ENCODE data around the gene NR2E1.

The NR2E1 gene

DNA sequence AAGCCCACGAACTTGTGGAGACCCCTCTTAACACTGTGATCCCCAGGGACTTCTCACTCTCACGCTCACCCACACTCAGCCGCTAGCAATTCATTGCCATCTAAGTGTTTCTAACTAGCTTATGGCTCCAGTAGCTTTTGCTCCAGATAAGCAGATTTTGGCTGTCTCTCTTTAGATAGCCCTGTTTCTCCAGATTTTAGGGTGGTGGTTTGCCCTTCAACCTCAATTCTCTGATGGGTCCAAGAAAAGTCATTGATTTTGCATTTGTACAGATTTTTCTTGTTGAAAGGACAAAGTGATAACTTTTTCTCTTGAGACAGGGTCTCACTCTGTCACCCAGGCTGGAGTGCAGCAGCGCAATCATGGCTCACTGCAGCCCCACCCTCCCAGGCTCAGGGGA, 41.2 kb downstream of the NR2E1 start:
- Histone ChIP-seq H3K9me3 (ENCODE audit: control insufficient read depth in 5 of 5, low read length in 5 of 5) (no peaks in the 10 kb centered on the region), H3K27ac (ENCODE audit: low read depth, low read length) (no peak overlapping the region), H3K4me1 (ENCODE audit: control insufficient read depth in 5 of 5, insufficient read depth in 5 of 5, low read length in 5 of 5) (peaks cover 0 to 17% (median 3%) of the 10 kb centered on the region in 5 donors), H3K36me3 (ENCODE audit: control insufficient read depth in 5 of 5, insufficient read depth in 5 of 5, low read length in 5 of 5) (peaks cover 13 to 31% (median 18%) of the 10 kb centered on the region in 5 donors), H3K9ac (ENCODE audit: low read length in 5 of 5) (no peak overlapping the region), H3K4me3 (ENCODE audit: low read depth in 1 of 5, low read length in 5 of 5) (no peak overlapping the region), H3K27me3 (ENCODE audit: control insufficient read depth in 5 of 5, insufficient read depth in 4 of 5, low read length in 5 of 5) (no peaks in the 10 kb centered on the region)

DNA sequence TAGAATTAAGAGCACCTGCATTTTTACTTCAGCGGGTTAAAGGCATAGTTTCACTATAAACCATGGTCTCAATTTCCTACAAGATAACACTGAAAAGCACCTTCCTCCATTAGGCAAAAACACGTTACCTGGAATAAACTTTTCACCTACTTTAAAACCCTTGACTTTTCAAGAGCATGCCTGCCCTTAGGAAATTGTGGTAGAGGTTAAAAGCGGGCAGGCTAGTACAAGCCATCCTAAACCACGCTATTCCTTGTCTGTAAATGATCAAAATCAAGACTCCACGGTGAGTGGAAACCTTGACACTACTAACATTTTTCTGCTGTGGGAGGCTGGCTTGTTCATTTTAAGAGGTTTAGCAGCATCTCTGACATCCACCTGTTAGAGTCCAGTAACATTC, 43.9 kb downstream of the NR2E1 start:
- peaks cover 13 to 39% (median 29%) of the 10 kb centered on the region in 5 donors for H3K36me3 ChIP-seq (ENCODE audit: control insufficient read depth in 5 of 5, insufficient read depth in 5 of 5, low read length in 5 of 5)
- no peak overlapping the region for H3K27ac ChIP-seq (ENCODE audit: low read depth, low read length)

DNA sequence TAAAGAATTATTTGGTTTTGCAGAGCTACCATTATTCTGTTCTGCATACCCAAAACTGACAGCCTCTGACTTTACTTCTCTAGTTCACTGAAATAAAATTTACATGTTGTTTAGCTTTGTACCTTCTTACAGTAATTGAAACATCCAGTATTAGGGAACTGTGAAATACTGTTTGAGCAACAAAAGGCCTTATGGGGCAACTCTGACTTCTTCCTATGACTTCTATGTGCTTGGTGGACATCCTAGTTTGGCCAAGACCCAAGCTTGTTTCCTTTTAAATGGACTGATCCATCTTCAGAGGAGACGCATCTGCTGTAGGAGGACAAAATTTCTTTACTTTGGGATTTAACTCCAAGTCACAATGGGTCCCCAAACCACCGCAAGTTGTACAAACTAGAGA, 44.7 kb downstream of the NR2E1 start:
- Histone ChIP-seq H3K36me3 (ENCODE audit: control insufficient read depth in 5 of 5, insufficient read depth in 5 of 5, low read length in 5 of 5) (peaks cover 15 to 45% (median 30%) of the 10 kb centered on the region in 5 donors), H3K27me3 (ENCODE audit: control insufficient read depth in 5 of 5, insufficient read depth in 4 of 5, low read length in 5 of 5) (no peaks in the 10 kb centered on the region), H3K9me3 (ENCODE audit: control insufficient read depth in 5 of 5, low read length in 5 of 5) (no peaks in the 10 kb centered on the region), H3K4me1 (ENCODE audit: control insufficient read depth in 5 of 5, insufficient read depth in 5 of 5, low read length in 5 of 5) (peaks cover 0 to 10% (median 0%) of the 10 kb centered on the region in 5 donors), H3K27ac (ENCODE audit: low read depth, low read length) (no peak overlapping the region), H3K4me3 (ENCODE audit: low read depth in 1 of 5, low read length in 5 of 5) (no peak overlapping the region), H3K9ac (ENCODE audit: low read length in 5 of 5) (no peak overlapping the region)

More for the DNA sequence above, 43.9 kb downstream of the NR2E1 start:
- H3K4me3 ChIP-seq (ENCODE audit: low read depth in 1 of 5, low read length in 5 of 5) = no peak overlapping the region
- peaks cover 0 to 10% (median 0%) of the 10 kb centered on the region in 5 donors for H3K4me1 ChIP-seq (ENCODE audit: control insufficient read depth in 5 of 5, insufficient read depth in 5 of 5, low read length in 5 of 5)
- H3K27me3 ChIP-seq (ENCODE audit: control insufficient read depth in 5 of 5, insufficient read depth in 4 of 5, low read length in 5 of 5) = no peaks in the 10 kb centered on the region
- H3K9ac ChIP-seq (ENCODE audit: low read length in 5 of 5) = no peak overlapping the region
- no peaks in the 10 kb centered on the region for H3K9me3 ChIP-seq (ENCODE audit: control insufficient read depth in 5 of 5, low read length in 5 of 5)

DNA sequence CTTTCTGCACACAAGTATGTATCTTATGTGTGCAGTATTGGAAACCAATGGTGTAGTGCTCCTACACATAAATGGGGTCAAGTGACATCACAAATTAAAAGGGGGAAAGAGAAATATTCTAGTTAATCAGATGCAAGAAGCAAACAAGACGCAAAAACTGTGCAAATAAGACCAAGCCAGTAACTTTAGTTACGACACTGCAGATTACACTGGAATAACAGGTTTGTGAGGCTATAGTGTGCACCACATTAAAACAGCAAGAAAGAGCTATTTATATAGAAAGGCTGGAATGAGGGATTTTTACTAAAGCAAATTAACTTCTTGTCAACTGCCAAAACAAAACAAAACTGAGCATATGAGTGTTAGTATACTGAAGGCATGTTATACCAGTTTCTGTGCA, 45.8 kb downstream of the NR2E1 start:
- H3K9me3 ChIP-seq (ENCODE audit: control insufficient read depth in 5 of 5, low read length in 5 of 5) = no peaks in the 10 kb centered on the region
- no peak overlapping the region for H3K9ac ChIP-seq (ENCODE audit: low read length in 5 of 5)
- no peak overlapping the region for H3K27ac ChIP-seq (ENCODE audit: low read depth, low read length)

DNA sequence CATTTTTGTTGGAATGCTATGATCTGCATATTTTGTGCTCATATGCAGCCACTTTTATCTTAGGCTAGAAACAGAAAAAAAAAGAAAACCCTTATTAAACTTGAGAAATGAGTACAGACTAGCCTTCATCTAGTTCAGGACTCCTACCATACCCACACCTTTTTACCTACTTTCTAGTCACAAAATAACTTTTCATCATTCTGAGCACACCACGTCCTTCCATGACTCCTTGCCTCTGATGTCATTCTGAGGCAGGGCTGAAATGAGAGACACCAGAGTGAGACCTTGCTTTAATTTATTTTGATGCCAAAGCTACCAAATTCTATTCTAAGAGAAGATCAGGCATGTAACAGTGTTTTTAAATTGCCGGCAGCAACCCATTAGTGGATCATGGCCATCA, 56.2 kb downstream of the NR2E1 start:
- Histone ChIP-seq H3K36me3 (ENCODE audit: control insufficient read depth in 5 of 5, insufficient read depth in 5 of 5, low read length in 5 of 5) (peaks cover 13 to 32% (median 22%) of the 10 kb centered on the region in 5 donors), H3K4me1 (ENCODE audit: control insufficient read depth in 5 of 5, insufficient read depth in 5 of 5, low read length in 5 of 5) (peaks cover 0 to 3% (median 0%) of the 10 kb centered on the region in 5 donors), H3K4me3 (ENCODE audit: low read depth in 1 of 5, low read length in 5 of 5) (no peak overlapping the region), H3K9ac (ENCODE audit: low read length in 5 of 5) (no peak overlapping the region), H3K27me3 (ENCODE audit: control insufficient read depth in 5 of 5, insufficient read depth in 4 of 5, low read length in 5 of 5) (no peaks in the 10 kb centered on the region), H3K9me3 (ENCODE audit: control insufficient read depth in 5 of 5, low read length in 5 of 5) (no peaks in the 10 kb centered on the region), H3K27ac (ENCODE audit: low read depth, low read length) (no peak overlapping the region)

More for the DNA sequence above, 45.8 kb downstream of the NR2E1 start:
- Histone ChIP-seq H3K27me3 (ENCODE audit: control insufficient read depth in 5 of 5, insufficient read depth in 4 of 5, low read length in 5 of 5) (no peaks in the 10 kb centered on the region), H3K4me3 (ENCODE audit: low read depth in 1 of 5, low read length in 5 of 5) (no peak overlapping the region), H3K4me1 (ENCODE audit: control insufficient read depth in 5 of 5, insufficient read depth in 5 of 5, low read length in 5 of 5) (peaks cover 0 to 9% (median 0%) of the 10 kb centered on the region in 5 donors), H3K36me3 (ENCODE audit: control insufficient read depth in 5 of 5, insufficient read depth in 5 of 5, low read length in 5 of 5) (peaks cover 15 to 46% (median 30%) of the 10 kb centered on the region in 5 donors)

DNA sequence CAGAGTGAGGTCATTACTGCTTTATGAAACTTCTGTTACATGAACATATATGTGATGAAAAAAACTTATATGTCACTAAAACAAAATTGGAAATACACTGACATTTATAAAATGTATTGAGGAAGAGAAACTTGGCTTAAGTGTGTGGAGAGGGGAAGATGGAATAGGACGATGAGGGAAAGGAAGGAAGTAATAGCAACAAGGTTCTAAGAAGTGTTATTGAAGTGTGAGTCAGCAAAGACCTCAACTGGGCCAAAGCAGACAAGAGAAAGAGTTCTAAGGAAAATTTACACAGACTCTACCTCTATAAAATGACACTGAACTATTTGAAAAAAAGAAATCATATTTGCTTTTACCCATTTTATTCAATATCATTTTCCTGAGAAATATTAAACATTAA, 56.7 kb downstream of the NR2E1 start:
- H3K9me3 ChIP-seq (ENCODE audit: control insufficient read depth in 5 of 5, low read length in 5 of 5) = no peaks in the 10 kb centered on the region
- H3K36me3 ChIP-seq (ENCODE audit: control insufficient read depth in 5 of 5, insufficient read depth in 5 of 5, low read length in 5 of 5) = peaks cover 13 to 32% (median 22%) of the 10 kb centered on the region in 5 donors
- no peak overlapping the region for H3K27ac ChIP-seq (ENCODE audit: low read depth, low read length)
- no peak overlapping the region for H3K9ac ChIP-seq (ENCODE audit: low read length in 5 of 5)
- no peaks in the 10 kb centered on the region for H3K27me3 ChIP-seq (ENCODE audit: control insufficient read depth in 5 of 5, insufficient read depth in 4 of 5, low read length in 5 of 5)
- H3K4me1 ChIP-seq (ENCODE audit: control insufficient read depth in 5 of 5, insufficient read depth in 5 of 5, low read length in 5 of 5) = peaks cover 0 to 3% (median 0%) of the 10 kb centered on the region in 5 donors
- H3K4me3 ChIP-seq (ENCODE audit: low read depth in 1 of 5, low read length in 5 of 5) = no peak overlapping the region

DNA sequence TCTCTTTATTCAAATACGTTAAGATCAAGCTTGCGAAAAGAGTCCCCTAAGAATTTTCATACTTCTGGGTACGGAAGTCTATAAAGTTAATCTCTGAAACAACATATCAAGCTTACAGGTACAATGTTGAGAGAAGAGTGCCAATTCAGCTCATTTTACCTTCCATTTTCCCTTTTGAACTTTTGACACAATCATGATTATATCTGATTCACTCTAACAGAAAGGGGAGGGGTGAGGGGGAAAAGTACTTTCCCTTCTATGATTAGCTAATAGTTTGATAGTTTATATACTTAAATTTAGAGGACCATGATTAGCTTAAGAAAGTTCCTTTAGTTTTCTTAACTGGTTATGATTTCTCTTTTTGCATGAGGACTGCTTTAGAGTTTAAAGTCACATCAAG, 61.5 kb downstream of the NR2E1 start:
- Histone ChIP-seq H3K27me3 (ENCODE audit: control insufficient read depth in 5 of 5, insufficient read depth in 4 of 5, low read length in 5 of 5) (no peaks in the 10 kb centered on the region), H3K9ac (ENCODE audit: low read length in 5 of 5) (no peak overlapping the region), H3K4me3 (ENCODE audit: low read depth in 1 of 5, low read length in 5 of 5) (no peak overlapping the region), H3K27ac (ENCODE audit: low read depth, low read length) (no peak overlapping the region), H3K9me3 (ENCODE audit: control insufficient read depth in 5 of 5, low read length in 5 of 5) (no peaks in the 10 kb centered on the region), H3K36me3 (ENCODE audit: control insufficient read depth in 5 of 5, insufficient read depth in 5 of 5, low read length in 5 of 5) (peaks cover 2 to 6% (median 4%) of the 10 kb centered on the region in 5 donors), H3K4me1 (ENCODE audit: control insufficient read depth in 5 of 5, insufficient read depth in 5 of 5, low read length in 5 of 5) (no peaks in the 10 kb centered on the region)

DNA sequence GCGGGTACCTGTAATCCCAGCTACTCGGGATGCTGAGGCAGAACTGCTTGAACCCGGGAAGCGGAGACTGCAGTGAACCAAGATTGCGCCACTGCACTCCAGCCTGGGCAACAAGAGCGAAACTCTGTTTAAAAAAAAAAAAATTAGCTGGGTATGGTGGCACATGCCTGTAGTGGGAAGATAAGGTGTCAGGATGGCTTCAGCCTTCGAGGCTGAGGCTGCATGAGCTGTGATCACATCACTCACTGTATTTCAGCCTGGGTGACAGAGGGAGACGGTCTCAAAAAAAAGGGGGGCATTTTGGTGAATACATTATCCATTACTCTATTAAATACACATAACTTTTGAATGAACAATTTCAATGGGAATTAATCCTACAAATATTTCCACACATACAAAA, 62.6 kb downstream of the NR2E1 start:
- no peak overlapping the region for H3K27ac ChIP-seq (ENCODE audit: low read depth, low read length)
- no peaks in the 10 kb centered on the region for H3K4me1 ChIP-seq (ENCODE audit: control insufficient read depth in 5 of 5, insufficient read depth in 5 of 5, low read length in 5 of 5)
- no peaks in the 10 kb centered on the region for H3K9me3 ChIP-seq (ENCODE audit: control insufficient read depth in 5 of 5, low read length in 5 of 5)
- no peaks in the 10 kb centered on the region for H3K27me3 ChIP-seq (ENCODE audit: control insufficient read depth in 5 of 5, insufficient read depth in 4 of 5, low read length in 5 of 5)
- peaks cover 2 to 5% (median 3%) of the 10 kb centered on the region in 5 donors for H3K36me3 ChIP-seq (ENCODE audit: control insufficient read depth in 5 of 5, insufficient read depth in 5 of 5, low read length in 5 of 5)
- no peak overlapping the region for H3K9ac ChIP-seq (ENCODE audit: low read length in 5 of 5)
- H3K4me3 ChIP-seq (ENCODE audit: low read depth in 1 of 5, low read length in 5 of 5) = no peak overlapping the region

DNA sequence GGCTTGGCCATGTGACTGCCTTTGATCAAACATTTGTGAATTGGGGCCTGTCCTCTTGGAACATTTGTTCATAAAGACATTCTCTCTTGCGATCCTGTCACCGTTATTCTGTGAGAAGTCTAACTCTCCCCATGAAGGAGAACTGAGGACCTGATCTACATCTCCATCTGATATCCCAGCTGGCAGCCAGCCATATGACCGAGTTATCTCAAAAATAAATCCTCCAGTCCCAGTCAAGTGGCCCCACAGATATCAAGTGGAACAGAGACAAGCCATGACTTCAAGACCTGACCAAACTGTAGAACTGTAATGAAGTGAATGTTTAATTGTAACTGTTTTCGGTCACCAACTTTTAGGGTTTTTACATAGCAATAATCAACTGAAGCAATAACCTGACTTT, 69.3 kb downstream of the NR2E1 start:
- Histone ChIP-seq H3K4me3 (ENCODE audit: low read depth in 1 of 5, low read length in 5 of 5) (no peak overlapping the region), H3K9ac (ENCODE audit: low read length in 5 of 5) (no peak overlapping the region), H3K4me1 (ENCODE audit: control insufficient read depth in 5 of 5, insufficient read depth in 5 of 5, low read length in 5 of 5) (no peaks in the 10 kb centered on the region), H3K27ac (ENCODE audit: low read depth, low read length) (no peak overlapping the region), H3K36me3 (ENCODE audit: control insufficient read depth in 5 of 5, insufficient read depth in 5 of 5, low read length in 5 of 5) (peaks cover 0 to 14% (median 0%) of the 10 kb centered on the region in 5 donors), H3K27me3 (ENCODE audit: control insufficient read depth in 5 of 5, insufficient read depth in 4 of 5, low read length in 5 of 5) (no peaks in the 10 kb centered on the region), H3K9me3 (ENCODE audit: control insufficient read depth in 5 of 5, low read length in 5 of 5) (no peaks in the 10 kb centered on the region)

DNA sequence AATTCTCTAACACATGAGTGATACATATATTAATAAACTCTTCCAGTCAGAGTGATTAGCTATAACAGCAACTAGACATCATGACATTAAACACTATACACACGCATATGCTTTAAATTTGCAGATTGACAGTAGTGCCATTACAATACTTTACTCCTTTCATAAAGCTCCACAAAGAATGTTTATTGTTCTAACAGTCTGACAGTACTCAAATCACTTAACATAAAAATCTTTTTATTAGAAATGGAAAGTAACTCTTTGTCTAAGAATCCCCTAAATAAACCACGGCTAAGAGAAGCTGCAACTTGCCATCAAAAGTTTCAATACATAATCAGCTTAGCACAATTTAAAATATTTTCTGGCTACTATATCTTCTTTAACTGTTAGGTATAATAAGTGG, 71.0 kb downstream of the NR2E1 start:
- Histone ChIP-seq H3K4me3 (ENCODE audit: low read depth in 1 of 5, low read length in 5 of 5) (no peak overlapping the region), H3K27me3 (ENCODE audit: control insufficient read depth in 5 of 5, insufficient read depth in 4 of 5, low read length in 5 of 5) (no peaks in the 10 kb centered on the region), H3K9ac (ENCODE audit: low read length in 5 of 5) (no peak overlapping the region), H3K27ac (ENCODE audit: low read depth, low read length) (no peak overlapping the region), H3K4me1 (ENCODE audit: control insufficient read depth in 5 of 5, insufficient read depth in 5 of 5, low read length in 5 of 5) (no peaks in the 10 kb centered on the region), H3K9me3 (ENCODE audit: control insufficient read depth in 5 of 5, low read length in 5 of 5) (no peaks in the 10 kb centered on the region), H3K36me3 (ENCODE audit: control insufficient read depth in 5 of 5, insufficient read depth in 5 of 5, low read length in 5 of 5) (peaks cover 0 to 14% (median 0%) of the 10 kb centered on the region in 5 donors)

DNA sequence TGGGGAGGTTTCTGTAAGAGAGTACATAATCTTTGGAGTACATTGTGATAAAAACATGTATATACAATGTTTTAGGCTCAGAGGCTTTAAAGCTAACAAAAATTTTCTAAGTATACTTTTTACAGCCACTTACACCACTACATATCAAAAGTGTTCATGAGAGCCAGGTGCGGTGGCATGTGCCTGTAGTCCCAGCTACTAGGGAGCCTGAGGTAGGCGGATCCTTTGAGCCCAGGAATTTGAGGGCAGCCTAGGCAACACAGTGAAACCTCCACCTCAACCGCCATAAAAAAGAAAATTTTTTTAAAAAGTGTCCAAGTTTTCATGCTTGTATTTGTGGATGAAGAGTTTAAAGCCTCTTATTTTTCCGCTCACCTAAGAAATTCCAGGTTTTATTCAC, 72.5 kb downstream of the NR2E1 start:
- Histone ChIP-seq H3K27ac (ENCODE audit: low read depth, low read length) (no peak overlapping the region), H3K4me3 (ENCODE audit: low read depth in 1 of 5, low read length in 5 of 5) (no peak overlapping the region), H3K9me3 (ENCODE audit: control insufficient read depth in 5 of 5, low read length in 5 of 5) (peaks cover 0 to 6% (median 3%) of the 10 kb centered on the region in 5 donors), H3K36me3 (ENCODE audit: control insufficient read depth in 5 of 5, insufficient read depth in 5 of 5, low read length in 5 of 5) (peaks cover 0 to 14% (median 0%) of the 10 kb centered on the region in 5 donors), H3K9ac (ENCODE audit: low read length in 5 of 5) (no peak overlapping the region), H3K4me1 (ENCODE audit: control insufficient read depth in 5 of 5, insufficient read depth in 5 of 5, low read length in 5 of 5) (no peaks in the 10 kb centered on the region), H3K27me3 (ENCODE audit: control insufficient read depth in 5 of 5, insufficient read depth in 4 of 5, low read length in 5 of 5) (no peaks in the 10 kb centered on the region)

Measured in subcutaneous abdominal adipose tissue (tissue), 5 donors.